HG03196 (cell line): Measurements from ENCODE around the gene COLQ.
A peak's percentile ranks its signal among the peaks of the same experiment; 100 is the strongest.
"Not testable (repeated sequence)": the region's sequence is repeated elsewhere in the genome, so short reads cannot be mapped to it uniquely, and the experiment has no call there.

ENCODE experiments used
- ATAC-seq: cut with Tn5 transposase; IDR thresholded peaks from one replicate; pipeline ENCODE4 v1.9.1; 2021; ENCODE audit not compliant: unreplicated experiment

Gene COLQ

DNA sequence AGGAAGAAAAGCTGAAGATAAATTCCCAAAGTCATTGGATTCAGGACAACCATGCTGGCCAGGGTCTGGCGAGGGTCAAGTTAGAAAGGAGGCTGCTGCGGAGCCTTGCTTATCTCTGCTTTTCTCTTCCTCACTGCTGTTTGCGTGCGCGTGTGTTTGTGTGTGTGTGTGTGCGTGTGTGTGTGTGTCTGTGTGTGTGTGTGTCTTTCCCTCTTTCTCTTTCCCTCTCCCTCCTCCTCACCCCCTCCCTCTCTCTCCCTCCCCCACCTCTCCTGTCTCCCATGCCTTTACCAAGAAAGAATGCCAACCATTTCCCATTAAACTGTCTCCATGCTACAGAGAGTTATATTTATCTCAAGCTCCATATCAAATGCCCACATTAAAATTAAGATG is at the start of gene COLQ:
TSS of gene COLQ (minus strand) at position 134 of the 393 bp plus-strand sequence. CDS start at position 53, 81 bp downstream.
- no peak for ATAC-seq

DNA sequence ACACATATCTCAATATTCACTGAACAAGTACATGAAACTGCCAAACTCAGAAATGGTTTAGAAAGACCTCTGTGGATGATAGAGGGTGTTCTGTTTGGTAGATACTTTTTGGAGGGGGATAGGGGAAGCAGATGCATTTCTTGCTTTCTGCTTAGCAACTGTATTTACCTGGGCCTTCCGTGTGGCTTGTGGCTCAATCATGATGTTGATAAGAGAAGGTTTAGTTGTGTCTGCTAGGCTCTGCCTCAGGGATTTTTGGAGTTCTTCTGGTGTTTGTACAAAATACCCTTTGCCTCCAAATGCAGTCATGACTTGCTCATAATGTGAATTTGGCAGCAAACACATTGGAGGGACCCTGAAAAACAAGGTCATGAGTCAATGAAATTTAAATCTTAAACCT is 41.7 kb upstream of the COLQ start:
- no peak for ATAC-seq

- no peak for ATAC-seq
These were observed 41.1 kb upstream of the COLQ start for GRCh38 chr3:15562560-15562959.

DNA sequence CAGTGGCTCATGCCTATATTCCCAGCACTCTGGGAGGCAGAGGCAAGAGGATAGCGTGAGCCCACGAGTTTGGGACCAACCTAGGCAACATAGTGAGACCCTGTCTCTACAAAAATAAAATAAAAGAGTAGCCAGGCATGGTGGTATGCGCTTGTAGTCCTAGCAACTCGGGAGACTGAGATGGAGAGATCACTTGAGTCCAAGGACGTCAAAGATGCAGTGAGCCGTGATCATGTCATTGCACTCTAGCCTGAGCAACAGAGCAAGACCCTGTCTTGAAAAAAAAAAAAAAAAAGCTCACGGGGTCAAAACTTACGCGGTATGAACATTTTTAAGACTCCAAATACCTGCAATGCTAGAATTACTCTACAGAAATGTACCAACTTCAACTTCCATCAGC is 37.1 kb upstream of the COLQ start:
- no peak for ATAC-seq

GRCh38 chr3:15557511-15557946 is 36.0 kb upstream of the COLQ start:
- ATAC-seq, result peak; percentile 40

- peak; percentile 81 for ATAC-seq
These were observed 35.0 kb upstream of the COLQ start for GRCh38 chr3:15556512-15556911.

GRCh38 chr3:15553749-15554148 is 32.2 kb upstream of the COLQ start:
- ATAC-seq, result no peak

- no peak for ATAC-seq
These were observed 30.4 kb upstream of the COLQ start for GRCh38 chr3:15551902-15552301.

DNA sequence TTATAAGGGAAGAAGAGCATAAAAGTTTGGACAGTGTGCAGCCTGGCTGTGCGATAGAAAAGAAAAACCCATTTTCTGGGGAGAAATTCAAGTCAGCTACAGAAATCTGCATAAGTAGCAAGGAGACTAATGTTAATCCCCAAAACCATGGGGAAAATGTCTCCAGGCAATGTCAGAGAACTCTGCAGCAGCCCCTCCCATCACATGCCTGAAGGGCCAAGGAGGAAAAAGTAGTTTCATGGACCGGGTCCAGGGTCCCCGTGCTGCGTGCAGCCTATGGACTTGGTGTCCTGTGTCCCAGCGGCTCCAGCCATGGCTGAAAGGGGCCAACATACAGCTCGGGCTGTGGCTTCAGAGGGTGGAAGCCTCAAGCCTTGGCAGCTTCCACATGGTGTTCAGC is 28.3 kb upstream of the COLQ start:
- no peak for ATAC-seq

- ATAC-seq, result no peak
These were observed 21.1 kb upstream of the COLQ start for GRCh38 chr3:15542614-15543013.

DNA sequence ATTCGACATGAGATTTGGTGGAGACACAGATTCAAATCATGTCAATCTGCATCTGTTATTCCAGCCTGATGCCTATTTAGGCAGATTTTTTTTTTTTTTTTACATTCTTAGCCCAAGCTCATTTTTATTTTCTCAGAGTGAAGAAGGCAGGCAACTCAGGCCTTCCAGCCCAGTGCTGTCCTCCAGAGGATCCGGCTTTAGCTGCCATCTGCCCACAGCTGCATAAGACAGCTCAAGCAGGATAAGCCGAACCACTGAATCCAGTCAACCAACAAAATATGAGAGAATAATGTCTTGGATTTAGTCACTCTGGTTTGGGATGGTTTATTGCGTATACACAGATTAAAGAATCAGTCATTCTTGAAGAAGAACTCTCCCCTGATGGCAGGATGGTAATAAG is 19.9 kb upstream of the COLQ start:
- ATAC-seq, result no peak

- no peak for ATAC-seq
These were observed 17.6 kb upstream of the COLQ start for GRCh38 chr3:15539066-15539465.

DNA sequence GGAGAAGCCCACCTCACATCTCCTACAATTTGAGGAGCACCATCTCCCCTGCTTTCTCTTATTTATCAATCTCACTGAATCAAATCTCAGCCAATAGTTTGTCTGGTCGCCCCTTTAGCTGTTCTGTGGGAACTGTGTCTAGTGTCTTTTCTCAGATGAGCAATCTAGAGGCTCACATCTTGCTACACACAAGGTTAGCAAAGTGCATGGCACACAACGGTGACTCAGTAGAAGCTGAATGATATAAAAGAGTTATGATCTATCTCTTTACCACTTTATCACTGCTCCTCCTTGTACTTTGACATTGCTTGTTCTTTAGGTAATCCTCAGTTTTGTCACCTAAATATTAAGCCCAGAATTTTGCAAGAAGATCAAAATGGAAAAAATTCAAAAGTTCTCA is 16.8 kb upstream of the COLQ start:
- no peak for ATAC-seq

- ATAC-seq, result no peak
These were observed 15.3 kb upstream of the COLQ start for GRCh38 chr3:15536856-15537255.

- ATAC-seq, result no peak
These were observed 14.2 kb upstream of the COLQ start for GRCh38 chr3:15535732-15536131.

DNA sequence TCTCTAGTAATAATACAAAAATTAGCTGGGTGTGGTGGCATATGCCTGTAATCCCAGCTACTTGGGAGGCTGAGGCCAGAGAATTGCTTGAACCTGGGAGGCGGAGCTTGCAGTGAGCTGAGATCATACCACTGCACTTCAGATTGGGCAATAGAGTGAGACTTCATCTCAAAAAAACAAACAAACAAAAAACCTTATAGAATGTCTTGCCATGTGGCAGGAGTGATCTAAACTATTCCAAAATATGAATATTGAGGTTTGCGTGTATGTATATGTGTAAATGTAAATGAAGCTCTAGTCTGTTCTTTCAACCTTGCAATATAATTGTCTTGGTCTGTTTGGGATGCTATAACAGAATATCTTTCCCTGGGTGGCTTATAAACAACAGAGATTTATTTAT is 11.1 kb upstream of the COLQ start:
- ATAC-seq, result not testable (repeated sequence)

- no peak for ATAC-seq
These were observed 9.8 kb upstream of the COLQ start for GRCh38 chr3:15531346-15531745.

GRCh38 chr3:15528854-15529537 is 7.5 kb upstream of the COLQ start:
- ATAC-seq, result no peak

DNA sequence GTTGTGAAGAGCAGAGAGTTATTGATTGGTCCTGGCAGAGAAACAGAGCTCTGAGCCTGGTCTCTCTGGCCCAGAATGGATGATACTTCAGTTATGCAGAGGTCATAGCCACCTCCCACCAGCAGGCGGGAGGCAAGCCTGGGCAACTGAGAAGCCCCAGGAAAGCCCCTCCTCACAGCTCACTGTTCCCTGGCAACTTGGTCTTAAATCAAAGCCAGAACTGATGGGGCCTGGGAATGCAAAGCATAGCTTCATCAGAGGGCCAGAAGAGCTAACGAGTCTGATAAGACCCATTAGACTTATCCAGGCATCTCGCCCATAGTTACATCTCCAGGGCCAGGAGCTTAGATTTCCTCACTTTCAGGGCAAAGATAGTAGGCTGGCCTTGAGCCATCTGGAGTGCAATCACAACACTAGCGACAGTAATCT is 5.5 kb upstream of the COLQ start:
- no peak for ATAC-seq

- ATAC-seq, result no peak
These were observed 4.3 kb upstream of the COLQ start for GRCh38 chr3:15525790-15526189.

GRCh38 chr3:15523660-15524417 is 2.3 kb upstream of the COLQ start:
- ATAC-seq, result no peak

DNA sequence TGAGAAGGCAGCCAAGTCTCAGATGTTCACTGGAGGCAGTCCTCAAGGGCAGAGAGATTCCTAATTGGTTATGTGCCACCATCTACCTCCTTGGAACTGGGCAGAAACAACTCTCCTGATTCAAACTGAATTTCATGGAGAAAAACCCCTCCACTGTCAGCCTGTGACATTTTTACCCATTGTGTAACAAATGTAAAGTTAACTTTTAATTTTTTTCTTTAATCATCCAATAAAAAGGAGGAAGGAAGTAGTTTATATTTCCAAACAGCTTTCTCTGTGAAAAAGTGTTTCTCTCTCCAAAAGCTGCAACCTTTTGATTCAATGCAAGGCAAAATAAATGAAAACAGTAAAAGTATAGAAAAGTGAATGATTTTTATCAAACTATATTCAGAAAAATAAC is 510 bp upstream of the COLQ start:
- no peak for ATAC-seq
